Keratinocyte (primary cell): ENCODE results near the gene ACAP3. TPM values are rescaled to one million over a fixed set of nuclear protein-coding genes. Genes with fewer than 3 reads are reported as not detected.
A peak's percentile ranks its signal among the peaks of the same experiment; 100 is the strongest.
"Not testable (repeated sequence)": the region's sequence is repeated elsewhere in the genome, so short reads cannot be mapped to it uniquely, and the experiment has no call there.

Experiments
- DNase-seq: peaks from one replicate; pipeline ENCODE4 v3.0.0-alpha.2; 2011; ENCODE audit warnings: low read depth, missing footprints, low spot score
- FAIRE-seq: peaks from 2 replicates; lab custom pipeline; 2011; peaks lifted over from hg19 to GRCh38; lab: Jason Lieb, UNC
- H2AFZ ChIP-seq: 2 replicates; pipeline ENCODE4 v1.6.0; 2012; ENCODE audit warnings: low read length, control low read depth, inconsistent platforms; ENCODE audit not compliant: control insufficient read depth
- H3K27ac ChIP-seq: 2 replicates; pipeline ENCODE4 v1.5.1; 2011; ENCODE audit warnings: low read length; ENCODE audit not compliant: control insufficient read depth, insufficient read depth
- H3K27me3 ChIP-seq: 3 replicates; pipeline ENCODE4 v1.6.0; 2011; ENCODE audit warnings: low read length; ENCODE audit not compliant: control insufficient read depth, insufficient read depth; ENCODE audit errors: extremely low read depth
- H3K36me3 ChIP-seq, 2 experiments: 2 replicates in 1 of 2; 3 replicates in 1 of 2; pipeline ENCODE4 v1.5.1; 2011; ENCODE audit warnings: low read length in 2 of 2, mild to moderate bottlenecking in 1 of 2; ENCODE audit not compliant: control insufficient read depth in 2 of 2, insufficient read depth in 2 of 2; ENCODE audit errors: extremely low read depth in 1 of 2
- H3K4me1 ChIP-seq: 3 replicates; pipeline ENCODE4 v1.5.1; 2011; ENCODE audit warnings: low read length; ENCODE audit not compliant: control insufficient read depth, insufficient read depth; ENCODE audit errors: extremely low read depth
- H3K4me2 ChIP-seq: 3 replicates; pipeline ENCODE4 v1.6.0; 2011; ENCODE audit warnings: low read depth, low read length; ENCODE audit not compliant: control insufficient read depth, insufficient read depth; ENCODE audit errors: extremely low read depth
- H3K4me3 ChIP-seq, 3 experiments: fragments of 200-600 bp in 1 of 3; sonication (generic) in 1 of 3; 2 replicates in 2 of 3; 3 replicates in 1 of 3; pipeline ENCODE4 v1.5.1; 2011 to 2016; ENCODE audit warnings: low read length in 3 of 3, mild to moderate bottlenecking in 3 of 3, control low read depth in 2 of 3, inconsistent platforms in 1 of 3, low read depth in 1 of 3, mixed read lengths in 1 of 3, mixed run types in 1 of 3, moderate library complexity in 1 of 3; ENCODE audit not compliant: control insufficient read depth in 2 of 3, insufficient read depth in 2 of 3; ENCODE audit errors: extremely low read depth in 1 of 3
- H3K79me2 ChIP-seq: 2 replicates; pipeline ENCODE4 v1.6.0; 2012; ENCODE audit warnings: low read length; ENCODE audit not compliant: control insufficient read depth, insufficient read depth
- H3K9ac ChIP-seq: 3 replicates; pipeline ENCODE4 v1.6.0; 2011; ENCODE audit warnings: low read length; ENCODE audit not compliant: control insufficient read depth, insufficient read depth; ENCODE audit errors: extremely low read depth
- H3K9me1 ChIP-seq: 3 replicates; pipeline ENCODE4 v1.6.0; 2011; ENCODE audit warnings: low read length; ENCODE audit not compliant: control insufficient read depth, insufficient read depth; ENCODE audit errors: extremely low read depth
- H3K9me3 ChIP-seq: 2 replicates; pipeline ENCODE4 v1.5.1; 2012; ENCODE audit warnings: low read depth, low read length; ENCODE audit not compliant: control insufficient read depth
- H4K20me1 ChIP-seq: 3 replicates; pipeline ENCODE4 v1.6.0; 2011; ENCODE audit warnings: low read length; ENCODE audit not compliant: control insufficient read depth, insufficient read depth; ENCODE audit errors: extremely low read depth
- EZH2 ChIP-seq: IDR thresholded peaks from one replicate; pipeline ENCODE4 v1.6.1; 2012; ENCODE audit warnings: inconsistent platforms, mild to moderate bottlenecking, low read length, moderate library complexity
- dilution Hi-C: fragments of 300-500 bp; cut with MboI; formaldehyde crosslinking; loops from one replicate; pipeline ENCODE4 v1.7.0; 2020; ENCODE audit warnings: low sequenced_read_pairs; ENCODE audit not compliant: extremely low pct_ligation_motif_present
- polyA plus RNA-seq, 5 experiments: library from polyadenylated mRNA; depleted of rRNA in 3 of 5; stranded (reverse) in 3 of 5; stranded (forward) in 1 of 5; unstranded in 1 of 5; fragments of >200 nt; gene quantifications; 1 replicate in 1 of 5; 2 replicates in 3 of 5; 3 replicates in 1 of 5; pipeline versions ENCODE4 v1.2.1 to v1.2.3, GENCODE V29; 2011 to 2012; ENCODE audit warnings: missing spikeins in 2 of 5, low read depth in 1 of 5, low replicate concordance in 1 of 5
- TF ChIP-seq, protein P1 (sequence below), 3 experiments: IDR thresholded peaks in 1 of 3; conservative IDR thresholded peaks in 1 of 3; optimal IDR thresholded peaks in 1 of 3; 2 replicates in 2 of 3; 3 replicates in 1 of 3; pipeline versions ENCODE3 to v1.5.1; 2011; ENCODE audit warnings: low read length in 3 of 3, mild to moderate bottlenecking in 3 of 3, moderate library complexity in 2 of 3, control low read depth in 1 of 3, inconsistent platforms in 1 of 3; ENCODE audit not compliant: insufficient read depth in 2 of 3; ENCODE audit errors: extremely low read depth in 1 of 3

Gene ACAP3
- polyA plus RNA-seq, 1 donor (not counting 4 experiments of a cell fraction or from before 2014, with no cell fraction given) = 17.4 TPM

GRCh38 chr1:1250786-1251284 is 56.9 kb downstream of the ACAP3 start:
- TF ChIP-seq, protein P1, sequence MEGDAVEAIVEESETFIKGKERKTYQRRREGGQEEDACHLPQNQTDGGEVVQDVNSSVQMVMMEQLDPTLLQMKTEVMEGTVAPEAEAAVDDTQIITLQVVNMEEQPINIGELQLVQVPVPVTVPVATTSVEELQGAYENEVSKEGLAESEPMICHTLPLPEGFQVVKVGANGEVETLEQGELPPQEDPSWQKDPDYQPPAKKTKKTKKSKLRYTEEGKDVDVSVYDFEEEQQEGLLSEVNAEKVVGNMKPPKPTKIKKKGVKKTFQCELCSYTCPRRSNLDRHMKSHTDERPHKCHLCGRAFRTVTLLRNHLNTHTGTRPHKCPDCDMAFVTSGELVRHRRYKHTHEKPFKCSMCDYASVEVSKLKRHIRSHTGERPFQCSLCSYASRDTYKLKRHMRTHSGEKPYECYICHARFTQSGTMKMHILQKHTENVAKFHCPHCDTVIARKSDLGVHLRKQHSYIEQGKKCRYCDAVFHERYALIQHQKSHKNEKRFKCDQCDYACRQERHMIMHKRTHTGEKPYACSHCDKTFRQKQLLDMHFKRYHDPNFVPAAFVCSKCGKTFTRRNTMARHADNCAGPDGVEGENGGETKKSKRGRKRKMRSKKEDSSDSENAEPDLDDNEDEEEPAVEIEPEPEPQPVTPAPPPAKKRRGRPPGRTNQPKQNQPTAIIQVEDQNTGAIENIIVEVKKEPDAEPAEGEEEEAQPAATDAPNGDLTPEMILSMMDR (optimal IDR thresholded peaks at IDR 0.05 in 1 of 3, IDR thresholded peaks at IDR 0.05 in 1 of 3, conservative IDR thresholded peaks at IDR 0.05 in 1 of 3; ENCODE audit: extremely low read depth in 1 of 3, insufficient read depth in 2 of 3, low read length in 3 of 3) = no peak
- TF ChIP-seq EZH2 = no peak
- Histone ChIP-seq H3K79me2 (no peaks in the 10 kb centered on the region), H3K4me3 (peak overlapping the region in 1 of 3 experiments; percentile 39), H3K36me3 (peaks cover 8 to 18% of the 10 kb centered on the region in 2 experiments), H3K9ac (no peak overlapping the region), H3K9me1 (no peaks in the 10 kb centered on the region), H3K27ac (peak overlapping the region; percentile 2), H2AFZ (no peak overlapping the region), H3K9me3 (no peaks in the 10 kb centered on the region), H3K27me3 (peaks cover 11% of the 10 kb centered on the region), H3K4me2 (peak overlapping the region; percentile 50), H3K4me1 (peaks cover 8% of the 10 kb centered on the region), H4K20me1 (no peaks in the 10 kb centered on the region)
- dilution Hi-C loops = no loop called here
- DNase-seq (no peak), FAIRE-seq (peak; percentile 96)

GRCh38 chr1:1248009-1248913 is 59.5 kb downstream of the ACAP3 start:
- peaks cover 14% of the 10 kb centered on the region for H3K27me3 ChIP-seq
- H3K36me3 ChIP-seq, H3K79me2 ChIP-seq, H3K27ac ChIP-seq, dilution Hi-C loops, H3K4me2 ChIP-seq, H3K4me1 ChIP-seq, H2AFZ ChIP-seq, H3K9me3 ChIP-seq, FAIRE-seq, H3K9ac ChIP-seq, DNase-seq, H3K4me3 ChIP-seq, H4K20me1 ChIP-seq, H3K9me1 ChIP-seq: not testable (repeated sequence)
